GM18526 (cell line): ENCODE measurements around the gene HOGA1.

Experiments
- POLR2A ChIP-seq: IDR thresholded peaks from 3 replicates; pipeline ENCODE4 v1.6.1; 2011; ENCODE audit not compliant: insufficient read length; ENCODE audit errors: extremely low read depth

The HOGA1 gene

DNA sequence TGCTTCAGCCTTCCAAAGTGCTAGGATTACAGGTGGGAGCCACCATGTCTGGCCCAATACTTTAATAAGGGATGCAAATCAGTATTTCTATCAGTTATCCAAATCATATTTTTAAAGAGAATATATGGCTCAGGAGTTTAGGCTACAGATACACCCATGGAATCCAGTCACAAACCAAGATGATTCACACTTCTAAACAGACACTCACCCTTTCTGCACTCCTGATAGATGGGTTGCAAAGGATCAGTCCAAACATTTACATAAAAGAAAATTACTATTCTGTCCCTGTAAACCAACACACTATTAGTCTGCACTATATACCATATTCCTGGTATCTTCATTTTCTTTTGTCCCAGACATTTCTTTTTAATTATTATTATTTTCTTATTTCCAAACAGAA lies 46.9 kb downstream of the HOGA1 start:
- TF ChIP-seq POLR2A, result no peak

DNA sequence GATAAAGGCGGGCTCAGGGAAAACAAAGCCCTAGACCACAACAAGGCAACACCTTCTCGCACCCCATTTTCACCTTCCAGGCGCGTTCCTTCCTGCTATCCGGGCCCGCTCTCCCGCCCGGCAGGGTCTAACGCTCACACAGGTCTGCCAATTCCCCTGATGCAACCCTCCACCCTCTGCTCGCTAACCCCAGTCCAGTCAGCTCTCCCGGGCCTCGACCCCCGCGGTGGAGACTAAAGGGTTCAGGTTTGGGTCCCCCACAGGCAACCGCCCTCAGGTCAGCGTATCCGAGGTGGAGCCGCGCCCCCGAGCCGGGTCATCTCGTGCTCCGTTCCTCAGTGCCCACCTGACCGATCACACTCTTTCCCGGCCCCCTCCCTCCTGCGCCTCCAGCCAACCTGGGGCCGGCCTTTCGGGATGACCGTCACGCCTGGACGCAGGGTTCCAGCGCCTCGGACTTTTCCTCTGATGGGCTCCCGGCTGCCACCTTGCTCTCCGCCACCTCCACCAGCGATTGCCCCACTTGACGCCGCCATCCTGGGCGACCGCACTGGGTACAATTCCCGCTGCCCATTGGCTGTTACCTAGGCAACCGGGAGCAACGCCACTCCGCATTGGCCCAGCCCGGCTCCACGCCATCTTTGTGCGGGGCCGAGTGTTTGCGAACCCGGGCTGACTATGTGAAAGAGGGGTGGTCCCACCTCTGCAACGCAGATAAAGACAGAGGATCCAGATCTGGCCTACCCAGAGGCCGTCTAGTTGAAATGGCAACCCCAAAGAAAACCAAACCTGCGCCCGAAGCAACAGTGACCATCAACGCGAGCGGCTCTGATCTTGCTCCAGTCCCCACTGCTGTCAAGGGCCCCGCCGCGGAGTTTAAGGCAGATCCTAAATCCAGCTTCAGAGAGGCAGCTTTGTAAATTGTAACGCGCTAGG lies 49.0 kb downstream of the HOGA1 start, which contains the start of gene MORN4:
Gene MORN4, minus strand, starts transcription at position 552 of the 936 bp plus-strand sequence. CDS start 13,847 bp downstream, outside the sequence.
- peak; percentile 34 for TF ChIP-seq POLR2A

DNA sequence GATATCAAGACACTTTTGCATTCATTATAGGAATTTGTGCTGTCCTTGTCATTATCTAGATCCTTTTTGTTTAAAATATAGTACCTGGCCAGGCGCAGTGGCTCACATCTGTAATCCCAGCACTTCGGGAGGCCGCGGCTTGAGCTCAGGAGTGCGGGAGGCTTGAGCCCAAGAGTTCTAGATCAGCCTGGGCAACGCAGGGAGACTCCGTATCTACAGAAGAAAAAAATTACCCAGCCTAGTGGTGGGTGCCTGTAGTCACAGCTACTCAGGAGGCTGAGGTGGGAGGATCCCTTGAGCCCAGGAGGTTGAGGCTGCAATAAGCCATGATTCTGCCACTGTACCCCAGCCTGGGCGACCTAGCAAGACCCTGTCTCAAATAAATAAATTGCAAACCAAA lies 49.7 kb downstream of the HOGA1 start:
- TF ChIP-seq POLR2A, result no peak

DNA sequence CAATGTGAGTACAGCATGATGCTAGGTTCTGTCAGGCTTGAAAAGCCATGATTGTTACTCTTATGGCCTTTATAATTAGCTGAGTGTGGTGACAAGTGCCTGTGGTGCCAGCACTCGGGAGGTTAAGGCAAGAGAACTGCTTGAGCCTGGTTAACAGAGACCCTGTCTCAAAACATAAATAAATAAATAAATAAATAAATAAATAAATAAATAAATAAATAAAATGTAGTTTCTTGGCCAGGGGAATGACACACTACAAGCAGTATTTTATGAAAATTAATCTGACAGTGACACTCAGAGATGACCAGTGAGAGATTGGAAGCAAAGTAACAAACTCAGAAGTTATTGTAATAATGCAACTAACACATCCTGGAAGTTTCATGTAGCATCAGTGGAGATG lies 51.4 kb downstream of the HOGA1 start:
- TF ChIP-seq POLR2A, result no peak

DNA sequence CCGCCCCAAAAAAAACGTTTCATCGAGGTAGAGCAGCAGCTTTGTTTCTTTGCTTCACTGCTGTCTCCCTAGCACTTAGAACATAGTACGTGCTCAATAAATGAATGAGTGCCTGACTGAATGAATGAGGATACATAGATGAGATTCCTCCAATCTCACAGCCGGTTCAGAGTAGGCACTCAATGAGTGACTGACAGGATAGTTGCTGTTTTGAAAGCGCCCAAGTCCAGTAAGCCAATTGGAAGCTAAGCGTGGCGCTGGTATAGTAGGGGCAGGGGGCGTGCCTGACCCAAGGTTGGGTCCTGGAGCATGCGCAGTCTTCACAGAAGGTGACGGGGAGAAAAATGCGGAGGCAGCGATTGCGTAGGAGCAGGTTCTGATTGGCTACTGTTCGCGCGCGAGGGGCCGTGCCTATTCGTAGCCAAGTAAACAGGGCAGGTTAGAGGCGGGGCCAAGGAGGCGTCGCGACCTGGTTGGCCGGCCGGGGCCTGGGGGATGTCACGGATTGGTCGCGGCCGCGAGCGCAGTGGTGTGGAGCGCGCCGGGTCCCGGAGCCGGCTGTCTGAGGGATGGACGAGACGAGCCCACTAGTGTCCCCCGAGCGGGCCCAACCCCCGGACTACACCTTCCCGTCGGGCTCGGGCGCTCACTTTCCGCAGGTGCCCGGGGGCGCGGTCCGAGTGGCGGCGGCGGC lies 56.1 kb downstream of the HOGA1 start, which contains the start of gene PI4K2A:
Gene PI4K2A, plus strand, starts transcription at position 498 of the 694 bp plus-strand sequence. Its CDS starts 72 bp downstream, at position 570.
- peak; percentile 50 for TF ChIP-seq POLR2A

DNA sequence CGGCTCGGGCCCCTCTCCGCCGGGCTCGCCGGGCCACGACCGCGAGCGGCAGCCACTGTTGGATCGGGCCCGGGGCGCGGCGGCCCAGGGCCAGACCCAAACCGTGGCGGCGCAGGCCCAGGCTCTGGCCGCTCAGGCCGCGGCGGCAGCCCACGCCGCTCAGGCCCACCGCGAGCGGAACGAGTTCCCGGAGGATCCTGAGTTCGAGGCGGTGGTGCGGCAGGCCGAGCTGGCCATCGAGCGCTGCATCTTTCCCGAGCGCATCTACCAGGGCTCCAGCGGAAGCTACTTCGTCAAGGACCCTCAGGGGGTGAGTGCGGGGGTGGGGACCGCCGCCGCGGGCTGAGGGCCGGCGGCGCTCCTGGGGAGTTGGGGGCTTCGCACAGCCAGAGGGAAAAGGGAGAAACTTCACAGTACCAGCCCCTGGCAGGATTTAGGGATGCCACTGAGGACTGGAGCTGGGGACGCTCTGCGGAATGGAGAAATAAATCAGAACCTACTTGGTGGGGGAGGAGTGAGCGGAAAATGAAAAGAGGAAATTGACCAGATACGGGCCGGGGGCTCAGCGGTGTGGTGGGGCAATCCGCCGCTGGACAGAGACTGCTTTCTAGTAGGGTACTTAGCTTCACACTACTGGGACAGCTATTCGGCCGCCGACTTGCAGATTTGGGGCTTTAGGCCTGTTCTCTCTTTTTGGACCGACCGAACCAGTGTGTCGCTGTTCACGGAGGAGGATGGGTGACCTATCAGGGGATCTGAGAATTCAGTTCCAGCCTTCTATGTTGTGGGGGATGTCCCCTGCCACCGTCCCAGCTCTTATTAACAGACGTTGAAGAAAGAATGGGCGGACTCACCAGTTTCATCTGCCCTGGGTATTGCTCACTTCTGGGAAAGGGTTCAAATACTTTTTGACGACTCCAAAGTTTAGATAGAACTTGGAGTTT lies 57.0 kb downstream of the HOGA1 start:
- TF ChIP-seq POLR2A, result no peak

DNA sequence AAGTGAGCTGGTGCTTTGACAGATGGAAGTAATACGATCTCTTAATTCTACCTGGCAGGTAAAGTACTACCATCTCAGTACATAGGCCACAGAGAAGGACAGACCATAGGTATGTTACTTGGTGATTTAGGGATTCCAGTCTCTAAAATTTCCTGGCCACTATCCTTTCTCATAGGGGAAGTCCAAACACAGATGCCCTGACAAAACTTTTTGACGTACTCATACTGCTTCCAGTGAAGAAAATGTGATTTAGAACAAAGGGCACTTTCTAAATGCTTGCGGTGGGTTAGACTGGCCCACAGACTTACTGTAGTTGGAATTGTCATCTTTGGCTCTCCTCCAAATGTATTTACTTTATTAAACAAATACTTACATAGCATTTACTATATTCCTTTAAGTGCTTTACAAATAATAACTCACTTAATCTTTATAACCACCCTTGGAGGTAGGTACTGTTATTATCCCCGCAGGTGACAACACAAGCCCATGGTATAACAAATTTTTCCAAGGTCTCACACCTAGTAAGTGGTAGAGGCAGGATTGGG lies 59.3 kb downstream of the HOGA1 start:
- TF ChIP-seq POLR2A, result no peak

DNA sequence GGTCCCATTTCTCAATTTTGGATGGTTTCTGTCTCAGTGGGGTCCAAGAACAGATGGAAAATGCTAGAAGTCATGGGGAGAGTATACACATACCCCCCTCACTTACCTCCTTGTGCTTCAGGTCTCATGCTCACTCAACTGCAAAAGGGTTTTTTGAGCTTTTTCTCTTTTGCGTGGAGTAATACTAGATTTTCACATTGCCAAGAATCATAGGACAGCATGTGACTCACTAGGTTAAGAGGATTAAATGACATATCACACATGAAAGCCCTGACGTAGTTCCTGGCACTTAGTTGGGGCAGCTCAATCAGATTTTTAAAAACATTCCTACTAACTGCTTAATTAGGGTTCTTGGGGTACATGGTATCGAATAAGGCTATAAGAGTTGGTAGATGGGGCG lies 60.7 kb downstream of the HOGA1 start:
- no peak for TF ChIP-seq POLR2A

DNA sequence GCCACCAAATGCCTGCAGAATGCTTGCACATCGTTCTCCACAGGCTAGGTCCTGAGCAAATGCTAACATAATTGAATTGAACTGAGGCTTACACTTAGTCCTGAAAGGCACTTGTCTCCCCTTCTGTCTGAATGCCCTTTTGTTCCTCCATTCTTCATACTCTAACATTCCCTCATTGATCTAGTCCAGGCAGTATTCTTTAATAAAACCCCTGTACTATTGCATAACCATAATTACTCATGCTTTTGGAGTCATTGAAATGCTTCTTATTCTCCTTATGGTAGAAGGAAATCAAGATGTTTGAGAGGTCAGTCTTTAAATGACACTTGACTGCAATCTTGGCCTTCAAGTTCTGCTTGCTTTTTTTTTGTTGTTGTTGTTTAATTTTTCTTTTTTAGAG lies 63.4 kb downstream of the HOGA1 start:
- TF ChIP-seq POLR2A, result no peak

DNA sequence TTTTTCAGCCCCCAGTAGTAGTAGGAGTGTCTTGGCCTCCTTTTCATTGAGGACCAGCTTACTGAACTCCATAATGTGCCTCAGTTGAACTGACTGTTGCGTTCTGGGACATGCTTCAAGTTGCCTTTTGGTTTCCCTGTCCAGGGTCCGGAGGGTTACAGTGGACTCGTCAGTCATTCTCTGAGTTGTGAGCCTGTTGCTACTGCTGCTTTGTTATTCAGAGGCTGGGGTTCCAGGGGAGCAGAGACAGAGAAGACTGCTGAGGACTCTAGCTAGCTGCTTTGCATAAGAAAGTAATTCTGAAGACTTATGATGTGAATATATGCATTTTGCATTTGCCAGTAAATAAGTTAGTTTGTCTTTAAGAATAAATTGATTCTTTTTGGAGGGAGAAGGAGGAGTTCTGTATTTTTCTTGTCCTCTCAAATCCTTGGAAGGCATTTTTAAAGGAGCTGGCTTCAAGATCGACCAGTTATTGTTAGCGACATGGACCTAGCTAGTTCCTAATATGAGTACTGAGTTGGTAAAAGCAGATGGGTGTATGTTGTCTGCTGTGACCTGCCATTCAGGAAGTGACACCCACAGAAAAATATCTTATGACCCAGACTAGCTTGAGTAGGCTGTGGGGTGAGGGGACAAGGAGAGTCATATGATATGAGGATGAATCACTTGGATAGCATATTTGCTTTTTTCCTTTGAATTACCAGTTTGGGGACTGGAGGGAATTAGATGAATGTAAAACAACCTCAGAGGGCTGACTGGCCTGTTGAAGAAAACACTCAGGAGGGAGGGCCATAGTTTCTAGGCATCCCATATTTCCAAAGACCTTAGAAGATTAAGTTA lies 64.6 kb downstream of the HOGA1 start:
- TF ChIP-seq POLR2A, result no peak

DNA sequence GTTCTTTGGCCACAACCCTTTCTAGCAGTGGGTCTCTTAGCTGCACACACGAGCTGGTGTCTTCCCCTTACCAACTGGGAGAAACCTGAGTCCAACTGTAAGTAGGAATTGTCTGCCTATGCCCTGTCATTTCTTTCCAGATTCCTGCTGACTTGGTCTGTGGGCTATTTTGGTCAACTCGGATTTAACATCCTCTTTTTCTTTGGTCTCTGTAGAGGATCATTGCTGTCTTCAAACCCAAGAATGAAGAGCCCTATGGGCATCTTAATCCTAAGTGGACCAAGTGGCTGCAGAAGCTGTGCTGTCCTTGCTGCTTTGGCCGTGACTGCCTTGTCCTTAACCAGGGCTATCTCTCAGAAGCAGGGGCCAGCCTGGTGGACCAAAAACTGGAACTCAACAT lies 66.5 kb downstream of the HOGA1 start:
- no peak for TF ChIP-seq POLR2A

DNA sequence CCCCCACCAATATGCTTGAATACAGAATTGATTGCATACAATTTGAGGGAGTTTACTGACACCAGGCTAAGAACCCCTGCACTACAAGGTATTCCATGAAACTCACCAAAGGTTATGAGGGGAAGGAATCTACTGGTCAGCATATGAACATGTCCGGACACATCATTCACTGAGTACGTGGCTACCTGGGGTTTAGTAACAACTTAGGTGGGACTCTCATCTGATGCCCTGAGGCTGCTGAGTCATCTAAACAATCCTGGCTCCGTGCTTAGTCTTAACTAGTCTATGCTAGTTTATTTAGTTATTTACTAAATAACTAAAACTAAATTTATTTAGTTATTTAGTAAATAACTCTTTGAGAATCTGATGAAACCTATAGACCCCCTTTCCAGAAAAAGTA lies 67.6 kb downstream of the HOGA1 start:
- TF ChIP-seq POLR2A, result no peak

DNA sequence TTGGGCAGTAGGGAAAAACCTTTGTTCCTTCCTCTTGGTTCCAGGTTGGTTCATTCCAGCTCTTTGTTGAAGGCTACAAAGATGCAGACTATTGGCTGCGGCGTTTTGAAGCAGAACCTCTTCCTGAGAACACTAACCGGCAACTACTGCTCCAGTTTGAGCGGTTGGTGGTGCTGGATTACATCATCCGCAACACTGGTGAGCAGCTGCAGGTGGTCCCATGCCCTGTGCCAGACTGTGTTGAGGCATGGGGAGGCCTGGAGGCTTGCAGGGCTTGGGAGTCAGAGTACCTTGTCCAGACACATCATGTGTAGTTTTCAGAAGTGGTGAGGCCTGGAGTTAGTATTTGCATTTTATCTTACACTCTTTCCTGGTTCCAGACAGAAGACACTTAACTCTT lies 72.6 kb downstream of the HOGA1 start:
- no peak for TF ChIP-seq POLR2A

DNA sequence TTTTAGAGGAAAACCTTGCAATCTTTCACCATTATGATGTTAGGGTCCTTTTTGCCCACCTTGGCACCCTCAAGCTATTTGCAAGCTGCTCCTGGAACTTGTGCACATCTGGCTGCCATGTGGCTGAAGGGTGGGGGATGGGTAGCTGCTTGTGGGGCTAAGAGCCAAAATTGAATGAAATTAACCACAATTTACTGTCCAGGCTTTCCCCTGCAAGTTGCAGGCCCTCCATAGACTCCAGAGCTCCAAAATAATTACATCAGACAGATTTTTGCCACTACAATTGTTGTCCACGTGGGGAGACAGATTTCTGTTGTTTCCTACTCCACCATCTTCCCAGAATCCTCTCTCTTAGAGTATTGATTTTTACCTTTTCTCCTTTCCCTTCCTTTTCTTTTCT lies 75.4 kb downstream of the HOGA1 start:
- no peak for TF ChIP-seq POLR2A
